Measurements from ENCODE around the gene SPRR2G. TPM values are rescaled to one million over a fixed set of nuclear protein-coding genes. Genes with fewer than 3 reads are reported as not detected.

Gene SPRR2G
- total RNA-seq, 1 experiment from 2014 or later = not detected

GRCh38 chr1:153127296-153127695 is 23.4 kb downstream of the SPRR2G start:
- TF ChIP-seq CTCF (conservative IDR thresholded peaks at IDR 0.05) = no peak
- peaks cover 16 to 39% (median 35%) of the 10 kb centered on the region in 3 experiments for H3K36me3 Mint-ChIP-seq (ENCODE audit: insufficient read depth in 1 of 3, low read depth in 3 of 3)

More at GRCh38 chr1:153127296-153127695, 23.4 kb downstream of the SPRR2G start:
- Mint-ChIP-seq H3K4me3 (no peak overlapping the region), H3K9me3 (peaks cover 44 to 48% of the 10 kb centered on the region in 2 experiments), H3K27ac (no peak overlapping the region), H3K4me1 (peaks cover 51 to 54% of the 10 kb centered on the region in 2 experiments), H3K27me3 (ENCODE audit: low read depth) (peaks cover 22% of the 10 kb centered on the region)
- no peak overlapping the region for H3K27ac ChIP-seq (ENCODE audit: insufficient read length, low read depth, low read length)
- no peak overlapping the region for H3K4ac ChIP-seq (ENCODE audit: low read depth, low read length)
- no peak overlapping the region for H2BK120ac ChIP-seq (ENCODE audit: low read depth, low read length, poor library complexity, severe bottlenecking)
- no peak overlapping the region for H2AK5ac ChIP-seq (ENCODE audit: insufficient read length, low read length)
- H2AFZ ChIP-seq (ENCODE audit: low read length) = no peak overlapping the region
- no peak overlapping the region for H4K8ac ChIP-seq (replicated peaks; ENCODE audit: insufficient read length, low read depth, low read length)
- no peaks in the 10 kb centered on the region for H3K9me3 ChIP-seq (ENCODE audit: control insufficient read depth, low read depth, low read length)
- H2BK20ac ChIP-seq (ENCODE audit: low read depth, low read length, poor library complexity, severe bottlenecking) = no peak overlapping the region
- no peaks in the 10 kb centered on the region for H3K23me2 ChIP-seq (ENCODE audit: insufficient read length, low read depth, low read length, poor library complexity, severe bottlenecking)
- no peak overlapping the region for H2BK15ac ChIP-seq (ENCODE audit: low read depth, low read length)
- H3K14ac ChIP-seq (ENCODE audit: insufficient read depth, low read length) = no peak overlapping the region
- no peak overlapping the region for H2BK5ac ChIP-seq (ENCODE audit: insufficient read length, low read length)
- H4K91ac ChIP-seq (ENCODE audit: insufficient read length, low read depth, low read length) = no peak overlapping the region
- H3K79me1 ChIP-seq (ENCODE audit: insufficient read depth, low read depth, low read length, poor library complexity, severe bottlenecking) = no peaks in the 10 kb centered on the region
- WGBS (ENCODE audit: extremely low coverage, insufficient read length, low lambda C conversion rate) = no CpG with 5 or more reads among the region's 2 CpGs
- H3K4me1 ChIP-seq (ENCODE audit: insufficient read depth, low read length) = peaks cover 8% of the 10 kb centered on the region
- no peak overlapping the region for H4K5ac ChIP-seq (ENCODE audit: insufficient read length, low read depth, low read length)
- no peak overlapping the region for H3K4me2 ChIP-seq (ENCODE audit: insufficient read depth, insufficient read length, low read length)
- no peak overlapping the region for H3K56ac ChIP-seq (ENCODE audit: insufficient read length, low read depth, low read length)
- DNase-seq = no peak
- no peaks in the 10 kb centered on the region for H4K20me1 ChIP-seq (ENCODE audit: control insufficient read depth, insufficient read depth, insufficient read length)
- H3K9ac ChIP-seq (ENCODE audit: extremely low read depth, insufficient read length, low read length) = no peak overlapping the region
- H3T11ph ChIP-seq (ENCODE audit: low read length) = no peak overlapping the region
- H3K27me3 ChIP-seq (ENCODE audit: insufficient read depth, low read length) = no peaks in the 10 kb centered on the region
- H3K79me2 ChIP-seq (ENCODE audit: insufficient read depth, low read length) = no peaks in the 10 kb centered on the region
- H3K23ac ChIP-seq (ENCODE audit: insufficient read length, low read depth, low read length) = no peak overlapping the region
- no peak overlapping the region for H2BK12ac ChIP-seq (ENCODE audit: insufficient read length, low read depth, low read length)
- no peak overlapping the region for H3K18ac ChIP-seq (ENCODE audit: insufficient read length, low read depth, low read length)

Measured in H9 (cell line).